Measurements from ENCODE around the gene FUT6. TPM values are rescaled to one million over a fixed set of nuclear protein-coding genes. Genes with fewer than 3 reads are reported as not detected.

Gene FUT6
- total RNA-seq, 4 donors from 2014 or later = 0.29 TPM; not detected in 3

GRCh38 chr19:5811117-5811516 is 28.4 kb downstream of the FUT6 start:
- intact Hi-C loops (cut with DNase I; ENCODE audit: low total_unique reads) = no loop called here
- no peak for TF ChIP-seq POLR2A (IDR thresholded peaks at IDR 0.05)
- TF ChIP-seq CTCF (IDR thresholded peaks at IDR 0.05 in 4 of 5, conservative IDR thresholded peaks at IDR 0.05 in 1 of 5) = no peak

GRCh38 chr19:5809469-5809868 is 30.0 kb downstream of the FUT6 start:
- H3K36me3 ChIP-seq = no peaks in the 10 kb centered on the region
- no peak overlapping the region for H3K4me3 ChIP-seq
- no peak overlapping the region for H3K27ac ChIP-seq
- in situ Hi-C loops (cut with MboI; ENCODE audit: low sequenced_read_pairs in 4 of 4) = no loop called here
- peaks cover 13 to 27% (median 16%) of the 10 kb centered on the region in 3 donors for H3K27me3 ChIP-seq
- intact Hi-C loops (cut with DNase I; ENCODE audit: low total_unique reads) = no loop called here
- DNase-seq = no peak
- no peak for TF ChIP-seq CTCF (IDR thresholded peaks at IDR 0.05 in 4 of 5, conservative IDR thresholded peaks at IDR 0.05 in 1 of 5)
- no peak for TF ChIP-seq POLR2A (IDR thresholded peaks at IDR 0.05)
- no peak for ATAC-seq
- H3K4me1 ChIP-seq = no peaks in the 10 kb centered on the region
- H3K9me3 ChIP-seq = no peaks in the 10 kb centered on the region

More at GRCh38 chr19:5811117-5811516, 28.4 kb downstream of the FUT6 start:
- H3K27me3 ChIP-seq = peaks cover 2 to 16% (median 14%) of the 10 kb centered on the region in 3 donors
- ATAC-seq (no peak), DNase-seq (no peak)
- H3K36me3 ChIP-seq = no peaks in the 10 kb centered on the region
- H3K4me1 ChIP-seq = no peaks in the 10 kb centered on the region
- H3K27ac ChIP-seq = no peak overlapping the region
- H3K4me3 ChIP-seq = no peak overlapping the region
- H3K9me3 ChIP-seq = no peaks in the 10 kb centered on the region
- in situ Hi-C loops (cut with MboI; ENCODE audit: low sequenced_read_pairs in 4 of 4) = no loop called here

DNA sequence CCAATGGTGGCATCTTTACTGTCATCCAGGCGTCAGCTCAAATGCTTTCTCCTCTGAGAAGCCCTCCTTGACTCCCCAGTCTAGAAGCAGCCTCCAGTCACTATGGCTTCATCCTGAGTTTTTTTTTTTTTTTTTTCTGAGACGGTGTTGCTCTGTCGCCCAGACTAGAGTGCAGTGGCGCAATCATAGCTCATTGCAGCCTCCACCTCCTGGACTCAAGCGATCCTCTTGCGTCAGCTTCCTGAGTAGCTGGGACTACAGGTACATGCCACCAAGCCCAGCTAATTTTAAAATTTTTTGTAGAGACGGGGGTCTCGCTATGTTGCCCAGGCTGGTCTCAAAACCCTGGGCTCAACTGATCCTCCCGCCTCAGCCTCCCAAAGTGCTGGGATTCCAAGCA is 30.4 kb downstream of the FUT6 start:
- H3K4me1 ChIP-seq = no peaks in the 10 kb centered on the region
- intact Hi-C loops (cut with DNase I; ENCODE audit: low total_unique reads) = no loop called here
- no peaks in the 10 kb centered on the region for H3K9me3 ChIP-seq
- H3K27me3 ChIP-seq = peaks cover 17 to 29% (median 18%) of the 10 kb centered on the region in 3 donors
- ATAC-seq = no peak
- H3K4me3 ChIP-seq = no peak overlapping the region
- H3K36me3 ChIP-seq = no peaks in the 10 kb centered on the region
- in situ Hi-C loops (cut with MboI; ENCODE audit: low sequenced_read_pairs in 4 of 4) = no loop called here
- H3K27ac ChIP-seq = no peak overlapping the region
- DNase-seq = no peak
- TF ChIP-seq POLR2A (IDR thresholded peaks at IDR 0.05) = no peak
- no peak for TF ChIP-seq CTCF (IDR thresholded peaks at IDR 0.05 in 4 of 5, conservative IDR thresholded peaks at IDR 0.05 in 1 of 5)

DNA sequence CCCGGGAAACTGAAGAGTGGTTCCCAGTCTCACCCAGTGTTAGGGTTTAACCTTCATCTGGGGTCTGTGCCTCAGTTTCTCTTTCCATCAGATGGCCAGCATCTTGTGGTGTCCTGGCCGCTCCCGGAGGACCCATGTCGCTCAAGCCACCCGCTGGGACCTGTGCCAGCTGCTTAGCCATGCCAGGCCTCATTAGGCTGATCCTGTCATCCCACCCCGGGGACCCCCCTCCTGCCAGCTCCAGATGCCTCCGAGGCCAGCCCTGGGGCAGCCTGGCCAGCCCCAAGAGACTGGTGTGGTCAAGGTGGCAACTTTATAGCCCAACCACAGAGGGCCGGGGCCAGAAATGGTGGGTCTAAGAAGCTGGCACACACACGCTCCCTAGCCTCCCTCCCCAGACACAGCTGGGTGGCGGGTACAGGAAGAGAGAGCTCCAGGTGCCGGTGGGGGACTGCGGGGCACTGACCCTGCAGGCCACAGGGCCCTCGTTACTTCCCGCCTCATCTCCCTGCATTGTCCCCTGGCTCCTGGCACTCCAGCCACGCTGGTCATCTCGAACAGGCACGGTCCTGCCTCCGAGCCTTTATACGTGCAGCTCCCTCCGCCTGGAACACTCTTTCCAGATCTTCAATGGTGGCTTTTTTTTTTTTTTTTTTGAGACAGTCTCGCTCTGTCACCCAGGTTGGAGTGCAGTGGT is 31.2 kb downstream of the FUT6 start:
- H3K4me1 ChIP-seq = peaks cover 0 to 4% of the 10 kb centered on the region in 2 donors
- no peak overlapping the region for H3K4me3 ChIP-seq
- no peak for DNase-seq
- no peaks in the 10 kb centered on the region for H3K36me3 ChIP-seq
- no peaks in the 10 kb centered on the region for H3K9me3 ChIP-seq
- H3K27ac ChIP-seq = no peak overlapping the region
- H3K27me3 ChIP-seq = peaks cover 22 to 31% (median 25%) of the 10 kb centered on the region in 3 donors
- TF ChIP-seq CTCF (IDR thresholded peaks at IDR 0.05 in 4 of 5, conservative IDR thresholded peaks at IDR 0.05 in 1 of 5) = no peak
- no peak for TF ChIP-seq POLR2A (IDR thresholded peaks at IDR 0.05)
- in situ Hi-C loops (cut with MboI; ENCODE audit: low sequenced_read_pairs in 4 of 4) = no loop called here
- ATAC-seq = no peak
- intact Hi-C loops (cut with DNase I; ENCODE audit: low total_unique reads) = no loop called here
